RWPE2 (cell line): ENCODE data around the gene PTPRN2.
A peak's percentile ranks its signal among the peaks of the same experiment; 100 is the strongest.

Experiments used
- ATAC-seq: fragments of 200-7000 bp; cut with Tn5 transposase; 3 replicates; pipeline ENCODE4 v1.9.1; 2021; ENCODE audit warnings: low read depth
- DNase-seq: peaks from one replicate; pipeline ENCODE4 v3.0.0-alpha.2; 2020; ENCODE audit warnings: low spot score
- H3K27ac ChIP-seq: fragments of 450-650 bp; 2 replicates; pipeline ENCODE4 v1.5.1; 2017; ENCODE audit warnings: mild to moderate bottlenecking; ENCODE audit not compliant: poor library complexity, severe bottlenecking
- H3K27me3 ChIP-seq: fragments of 250-450 bp; sonication (Bioruptor Pico); 2 replicates; pipeline ENCODE4 v1.5.1; 2021; ENCODE audit warnings: mild to moderate bottlenecking, moderate library complexity; ENCODE audit not compliant: insufficient read depth, poor library complexity, severe bottlenecking
- H3K36me3 ChIP-seq: fragments of 250-450 bp; sonication (Bioruptor Pico); 2 replicates; pipeline ENCODE4 v1.5.1; 2020; ENCODE audit warnings: low read depth, mild to moderate bottlenecking, moderate library complexity
- H3K4me1 ChIP-seq: fragments of 250-450 bp; sonication (Bioruptor Pico); 2 replicates; pipeline ENCODE4 v1.5.1; 2021; ENCODE audit warnings: mild to moderate bottlenecking, moderate library complexity; ENCODE audit not compliant: insufficient read depth, poor library complexity, severe bottlenecking
- H3K4me3 ChIP-seq: fragments of 250-450 bp; sonication (Bioruptor Pico); 2 replicates; pipeline ENCODE4 v1.5.1; 2021; ENCODE audit warnings: mild to moderate bottlenecking, moderate library complexity; ENCODE audit not compliant: severe bottlenecking
- H3K9me3 ChIP-seq: fragments of 250-450 bp; sonication (Bioruptor Pico); 2 replicates; pipeline ENCODE4 v1.5.1; 2021; ENCODE audit warnings: mild to moderate bottlenecking, moderate library complexity; ENCODE audit not compliant: severe bottlenecking
- CTCF ChIP-seq: fragments of 450-650 bp; IDR thresholded peaks from one replicate; pipeline ENCODE4 v1.5.1; 2017; ENCODE audit warnings: mild to moderate bottlenecking, moderate library complexity; ENCODE audit not compliant: poor library complexity, severe bottlenecking

Gene PTPRN2

GRCh38 chr7:158268816-158269535, 318.6 kb downstream of the PTPRN2 start:
- Histone ChIP-seq H3K27ac (no peak overlapping the region), H3K4me3 (no peak overlapping the region), H3K27me3 (no peaks in the 10 kb centered on the region), H3K9me3 (peaks cover 2% of the 10 kb centered on the region), H3K4me1 (no peaks in the 10 kb centered on the region), H3K36me3 (no peaks in the 10 kb centered on the region)
- TF ChIP-seq CTCF, result no peak
- ATAC-seq (no peak), DNase-seq (peak; percentile 24)

- DNase-seq (peak; percentile 35), ATAC-seq (no peak)
- Histone ChIP-seq H3K27me3 (no peaks in the 10 kb centered on the region), H3K36me3 (no peaks in the 10 kb centered on the region), H3K27ac (no peak overlapping the region), H3K4me1 (no peaks in the 10 kb centered on the region), H3K9me3 (peaks cover 6% of the 10 kb centered on the region), H3K4me3 (no peak overlapping the region)
- TF ChIP-seq CTCF, result no peak
Observed at GRCh38 chr7:158267742-158268435, 319.7 kb downstream of the PTPRN2 start.

- DNase-seq (no peak), ATAC-seq (no peak)
- no peaks in the 10 kb centered on the region for H3K4me1 ChIP-seq
- no peak for TF ChIP-seq CTCF
- H3K9me3 ChIP-seq, result peaks cover 8% of the 10 kb centered on the region
- no peak overlapping the region for H3K4me3 ChIP-seq
- H3K27me3 ChIP-seq, result no peaks in the 10 kb centered on the region
- no peaks in the 10 kb centered on the region for H3K36me3 ChIP-seq
- H3K27ac ChIP-seq, result no peak overlapping the region
Observed at GRCh38 chr7:158266817-158267741, 320.5 kb downstream of the PTPRN2 start.

- TF ChIP-seq CTCF, result no peak
- peaks cover 8% of the 10 kb centered on the region for H3K9me3 ChIP-seq
- H3K4me1 ChIP-seq, result no peaks in the 10 kb centered on the region
- H3K27ac ChIP-seq, result no peak overlapping the region
- no peaks in the 10 kb centered on the region for H3K27me3 ChIP-seq
- ATAC-seq (no peak), DNase-seq (no peak)
- no peak overlapping the region for H3K4me3 ChIP-seq
- no peaks in the 10 kb centered on the region for H3K36me3 ChIP-seq
Observed at GRCh38 chr7:158266426-158266816, 321.2 kb downstream of the PTPRN2 start.
